Measurements from ENCODE around the gene TSKS.

The TSKS gene

DNA sequence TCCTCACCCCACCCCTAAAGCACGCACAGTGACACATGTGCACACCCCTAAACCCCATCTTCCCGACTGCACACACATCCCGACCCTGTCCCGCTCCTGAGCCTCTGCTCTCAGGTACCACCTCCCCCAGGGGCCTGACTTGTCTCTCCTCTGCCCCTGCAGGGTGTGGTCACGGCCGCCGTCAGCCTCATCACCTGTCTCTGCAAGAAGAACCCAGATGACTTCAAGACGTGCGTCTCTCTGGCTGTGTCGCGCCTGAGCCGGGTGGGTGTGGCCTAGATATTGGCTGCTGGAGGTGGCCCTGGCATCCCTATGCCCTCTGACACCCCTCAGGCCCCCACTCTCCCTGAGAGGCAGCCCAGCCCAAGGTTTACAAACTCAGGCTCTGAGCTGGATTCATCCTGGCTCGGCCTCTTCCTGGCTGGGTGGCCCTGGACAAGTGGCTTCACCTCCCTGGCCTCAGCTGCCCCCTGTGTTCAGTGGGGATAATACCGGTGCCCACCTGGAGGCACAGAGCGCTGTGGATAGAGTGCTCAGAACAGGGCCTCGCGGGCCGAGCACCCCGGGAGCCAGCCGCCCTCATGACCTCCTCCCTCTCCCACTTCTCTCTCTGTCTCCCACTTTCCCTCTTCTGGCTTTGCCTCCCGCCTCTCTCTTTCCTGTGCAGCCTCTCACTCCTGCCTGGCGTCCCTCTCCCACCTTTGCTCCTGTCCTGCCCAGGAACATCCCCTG lies 29.9 kb upstream of the TSKS start:
- DNase-seq, result no peak

DNA sequence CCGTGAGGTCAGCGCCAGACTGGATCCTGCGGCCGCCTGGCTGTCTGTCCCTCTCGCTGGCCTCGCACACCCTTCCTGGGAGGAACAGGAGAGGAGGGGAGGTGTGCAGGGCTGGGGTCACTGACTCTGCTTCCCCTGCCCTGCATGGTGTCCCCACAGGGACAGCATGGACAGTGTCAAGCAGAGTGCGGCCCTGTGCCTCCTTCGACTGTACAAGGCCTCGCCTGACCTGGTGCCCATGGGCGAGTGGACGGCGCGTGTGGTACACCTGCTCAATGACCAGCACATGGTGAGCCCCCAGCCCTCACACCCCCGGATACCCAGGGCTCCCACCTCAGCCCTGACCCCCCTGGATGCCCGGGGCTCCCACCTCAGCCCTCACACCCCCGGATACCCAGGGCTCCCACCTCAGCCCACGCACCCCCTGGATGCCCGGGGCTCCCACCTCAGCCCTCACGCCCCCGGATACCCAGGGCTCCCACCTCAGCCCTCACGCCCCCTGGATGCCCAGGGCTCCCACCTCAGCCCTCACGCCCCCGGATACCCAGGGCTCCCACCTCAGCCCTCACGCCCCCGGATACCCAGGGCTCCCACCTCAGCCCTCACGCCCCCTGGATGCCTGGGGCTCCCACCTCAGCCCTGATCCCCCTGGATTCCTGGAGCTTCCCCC lies 28.8 kb upstream of the TSKS start:
- DNase-seq, result no peak

DNA sequence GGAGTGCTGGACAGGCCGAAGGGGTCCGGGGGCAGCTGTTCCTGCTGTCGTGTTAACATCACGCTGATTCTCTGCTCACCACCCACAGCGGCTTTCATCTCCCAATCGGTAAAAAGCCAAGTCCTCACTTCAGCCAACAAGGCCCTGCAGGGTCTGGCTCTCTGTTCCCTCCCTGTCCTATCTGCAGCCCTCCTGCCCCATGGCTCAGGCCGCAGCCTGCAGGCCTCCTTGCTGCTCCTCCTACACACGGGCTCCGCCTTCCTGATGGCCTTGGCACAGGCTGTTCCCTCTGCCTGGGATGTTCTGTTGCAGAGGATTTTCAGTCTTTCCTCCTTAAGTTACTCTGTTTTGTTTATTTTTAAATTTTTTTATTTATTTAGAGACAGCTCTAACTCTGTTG lies 27.8 kb upstream of the TSKS start:
- no peak for DNase-seq

DNA sequence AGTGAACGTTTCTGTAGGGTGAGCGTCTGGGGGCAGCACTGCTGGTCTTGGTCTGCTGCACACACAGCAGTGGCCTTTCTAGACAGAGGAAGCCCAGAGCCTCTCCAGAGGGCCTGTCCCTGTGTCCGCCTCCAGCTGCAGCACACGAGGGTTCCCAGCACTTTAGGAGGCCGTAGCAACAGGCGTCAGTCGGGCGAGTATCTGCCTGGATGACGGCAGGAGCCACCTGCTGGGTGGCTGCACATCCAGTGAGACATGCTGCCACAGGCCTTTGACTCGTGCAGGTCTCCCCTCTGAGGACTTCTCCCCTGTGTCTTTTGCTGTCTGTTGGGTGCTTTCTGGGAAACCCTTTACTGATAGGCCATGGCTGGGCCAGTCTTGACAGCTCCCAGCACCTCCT lies 25.8 kb upstream of the TSKS start:
- DNase-seq, result no peak

DNA sequence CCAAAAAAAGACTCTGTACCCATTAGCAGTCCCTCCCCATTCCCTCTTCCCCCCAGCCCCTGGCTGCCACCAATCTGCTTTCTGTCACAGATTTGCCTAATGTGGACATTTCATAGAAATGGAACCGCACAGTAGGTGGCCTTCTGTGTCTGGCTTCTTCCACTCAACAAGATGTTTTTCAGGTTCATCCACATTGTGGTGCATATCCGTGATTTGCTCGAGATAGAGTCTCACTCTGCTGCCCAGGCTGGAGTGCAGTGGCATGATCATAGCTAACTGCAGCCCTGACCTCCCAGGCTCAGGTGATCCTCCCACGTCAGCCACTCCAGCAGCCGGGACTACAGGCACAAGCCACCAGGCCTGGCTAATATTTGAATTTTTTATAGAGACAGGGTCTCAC lies 24.6 kb upstream of the TSKS start:
- no peak for DNase-seq

DNA sequence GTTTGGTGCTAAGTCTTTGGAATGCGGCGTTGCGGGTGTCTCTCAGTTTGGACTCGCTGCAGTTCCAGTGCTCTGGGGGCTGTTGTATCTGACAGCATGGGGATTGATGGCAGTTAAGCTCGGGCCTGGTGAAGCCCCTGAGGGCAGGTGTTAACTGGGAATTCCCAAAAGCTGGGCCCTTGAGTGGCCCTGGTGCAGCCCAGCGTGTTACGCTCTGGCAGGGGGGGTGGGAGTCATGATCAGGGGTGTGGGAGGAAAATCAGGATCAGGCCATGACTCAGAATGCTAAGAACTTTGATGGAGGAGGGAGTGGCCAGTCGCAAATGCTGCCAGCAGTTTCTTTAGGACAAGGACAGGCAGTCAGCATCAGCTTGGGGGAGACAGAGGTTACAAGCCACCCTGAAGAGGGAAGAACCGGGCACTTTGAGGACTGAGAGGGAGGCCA lies 23.3 kb upstream of the TSKS start:
- no peak for DNase-seq

DNA sequence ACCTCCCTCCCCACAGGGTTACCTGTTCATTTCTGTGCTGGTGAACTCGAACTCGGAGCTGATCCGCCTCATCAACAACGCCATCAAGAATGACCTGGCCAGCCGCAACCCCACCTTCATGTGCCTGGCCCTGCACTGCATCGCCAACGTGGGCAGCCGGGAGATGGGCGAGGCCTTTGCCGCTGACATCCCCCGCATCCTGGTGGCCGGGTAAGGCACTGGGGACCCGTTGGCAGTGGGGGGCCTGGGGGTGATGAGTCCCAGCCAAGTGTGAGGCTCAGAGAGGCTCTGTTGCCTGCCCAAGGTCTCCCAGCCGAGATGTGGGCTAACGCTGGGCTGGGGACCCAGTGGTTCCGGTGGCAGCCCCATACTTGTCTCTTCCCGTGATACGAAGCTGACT lies 19.4 kb upstream of the TSKS start:
- DNase-seq, result no peak

DNA sequence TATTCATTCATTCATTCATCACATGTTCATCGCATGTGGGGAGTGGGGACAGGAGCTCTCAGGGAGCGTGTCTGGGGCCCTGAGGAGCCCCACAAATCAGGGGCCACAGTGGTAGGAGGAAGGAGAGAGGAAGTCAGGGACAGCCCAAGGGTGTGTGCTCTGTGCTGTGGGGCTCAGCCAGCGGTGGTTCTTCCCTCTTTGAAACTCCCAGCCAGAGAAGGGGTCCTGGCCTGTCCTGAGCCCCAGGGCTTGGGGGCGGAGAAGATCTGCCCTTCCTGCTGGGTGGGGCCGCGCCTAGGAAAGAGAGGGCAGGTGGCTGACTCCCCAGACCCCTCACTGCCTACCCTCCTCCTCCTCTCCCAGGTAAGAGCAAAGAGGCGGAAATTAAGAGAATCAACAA lies 18.3 kb upstream of the TSKS start:
- no peak for DNase-seq

DNA sequence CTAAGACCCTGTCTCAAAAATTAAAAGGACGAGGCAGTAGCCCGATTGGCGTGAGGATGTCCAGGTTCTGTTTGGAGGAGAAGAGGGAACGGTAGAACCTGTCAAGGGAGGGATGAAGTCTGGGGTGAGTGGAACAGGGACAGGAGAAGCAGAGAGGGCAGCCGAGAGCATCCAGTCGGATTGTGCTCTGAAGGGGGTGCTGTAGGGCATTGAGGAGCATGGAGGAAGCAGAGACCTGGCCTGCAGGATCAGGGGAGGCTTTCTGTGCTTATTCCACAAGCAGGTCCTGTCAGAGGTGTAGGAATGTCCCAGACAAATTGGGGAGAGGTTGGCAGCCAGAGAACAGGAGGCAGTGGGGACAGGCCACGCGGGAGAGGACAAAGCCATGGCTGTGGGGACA lies 17.8 kb upstream of the TSKS start:
- no peak for DNase-seq

DNA sequence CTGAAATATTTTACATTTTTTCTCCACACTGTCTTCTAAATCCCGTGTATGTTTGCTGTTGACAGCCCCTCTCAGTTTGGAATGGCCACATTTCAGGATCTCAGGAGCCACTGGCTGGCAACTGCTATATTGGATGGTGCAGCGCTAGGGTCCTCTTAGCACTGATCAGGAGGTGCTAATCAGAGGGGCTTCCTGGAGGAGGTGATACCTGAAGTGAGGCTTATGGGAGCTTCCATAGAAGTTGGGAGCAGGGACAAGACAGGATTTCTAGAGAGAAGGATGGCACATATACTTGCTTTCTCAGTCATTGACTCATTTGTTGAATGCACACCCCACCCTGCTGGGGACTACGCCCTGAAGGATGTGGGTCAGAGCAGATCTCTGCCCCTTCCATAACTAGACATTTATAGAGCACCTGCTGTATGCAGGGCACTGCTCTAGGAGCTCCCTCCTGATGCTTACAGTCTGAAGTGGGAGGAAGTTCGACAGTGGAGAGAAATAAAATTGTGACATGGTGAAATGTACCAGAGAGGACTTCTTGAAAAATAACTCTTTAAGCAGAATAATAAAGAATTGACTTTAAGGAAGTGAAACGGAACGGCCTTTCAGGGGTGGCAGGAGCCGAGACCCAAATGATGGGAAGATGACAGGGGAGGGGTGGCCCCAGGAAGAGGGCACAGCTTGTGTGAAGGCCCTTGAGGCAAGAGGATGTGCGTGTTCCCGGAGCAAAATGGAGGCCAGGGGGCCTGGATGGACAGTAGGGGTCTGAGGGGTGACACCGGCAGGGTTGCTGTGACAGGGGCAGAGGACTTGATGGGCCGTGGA lies 16.8 kb upstream of the TSKS start:
- DNase-seq, result no peak

DNA sequence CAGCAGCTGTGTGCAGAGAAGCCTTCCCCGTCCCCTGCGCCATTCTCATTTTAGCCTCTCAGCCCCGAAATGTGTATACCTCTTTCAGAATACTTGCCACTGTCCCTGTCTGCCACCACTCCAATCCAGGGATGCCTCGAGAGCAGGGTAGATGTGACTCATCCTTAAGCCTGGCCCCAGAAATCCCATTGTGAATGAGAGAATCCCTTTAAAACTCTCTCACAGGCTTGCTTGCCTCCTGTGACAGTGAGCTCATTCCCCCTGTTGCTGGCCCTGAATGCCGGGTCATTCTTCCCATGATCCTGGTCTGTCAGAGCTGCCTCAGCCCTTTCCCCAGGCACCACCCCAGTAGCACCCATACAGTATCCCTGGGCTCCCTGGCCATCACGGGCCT lies 13.3 kb upstream of the TSKS start:
- DNase-seq, result no peak

DNA sequence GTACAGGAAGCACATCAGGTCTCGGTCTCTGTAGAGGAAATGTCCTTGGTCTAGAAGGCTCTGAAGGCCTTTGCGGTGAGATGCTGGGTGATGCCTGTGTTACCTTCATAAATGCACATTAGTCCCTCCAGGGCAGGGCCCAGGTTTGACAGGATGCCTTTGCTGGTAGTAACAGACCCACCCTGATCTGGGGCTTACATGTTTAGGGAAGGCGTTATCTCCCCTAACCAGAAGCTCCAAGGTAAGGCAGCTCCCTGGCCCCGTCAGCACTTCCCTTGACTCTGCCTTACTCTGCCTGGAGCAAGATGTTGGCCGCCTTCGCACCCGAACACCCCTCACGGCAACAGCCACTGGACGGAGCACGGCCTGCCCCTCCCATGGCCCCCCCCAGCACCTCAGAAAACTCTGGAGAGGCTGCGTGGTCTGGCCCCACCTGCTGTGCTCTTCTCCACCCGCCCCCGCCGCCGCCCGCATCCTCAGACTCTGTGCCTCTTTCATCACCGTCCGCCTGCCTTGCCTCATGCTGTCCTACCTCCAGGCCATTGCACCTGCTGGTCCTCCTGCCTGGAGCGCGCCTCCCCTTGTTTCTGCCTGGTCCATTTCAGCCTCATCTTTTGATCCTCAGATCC lies 12.8 kb upstream of the TSKS start:
- no peak for DNase-seq

DNA sequence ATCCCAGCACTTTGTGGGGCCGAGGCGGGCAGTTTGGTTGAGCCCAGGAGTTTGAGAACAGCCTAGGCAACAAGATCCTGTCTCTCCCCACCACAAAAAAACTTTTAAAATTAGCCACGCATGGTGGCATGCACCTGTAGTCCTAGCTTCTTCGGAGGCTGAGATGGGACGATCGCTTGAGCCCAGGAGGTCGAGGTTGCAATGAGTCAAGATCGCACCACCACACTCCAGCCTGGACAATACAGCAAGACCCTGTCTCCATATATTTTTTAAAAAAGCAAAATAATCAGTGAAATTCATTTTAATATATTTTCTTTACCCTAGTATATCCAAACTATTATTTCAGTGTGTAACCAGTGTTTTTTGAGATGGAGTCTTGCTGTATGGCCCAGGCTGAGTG lies 11.9 kb upstream of the TSKS start:
- DNase-seq, result no peak

DNA sequence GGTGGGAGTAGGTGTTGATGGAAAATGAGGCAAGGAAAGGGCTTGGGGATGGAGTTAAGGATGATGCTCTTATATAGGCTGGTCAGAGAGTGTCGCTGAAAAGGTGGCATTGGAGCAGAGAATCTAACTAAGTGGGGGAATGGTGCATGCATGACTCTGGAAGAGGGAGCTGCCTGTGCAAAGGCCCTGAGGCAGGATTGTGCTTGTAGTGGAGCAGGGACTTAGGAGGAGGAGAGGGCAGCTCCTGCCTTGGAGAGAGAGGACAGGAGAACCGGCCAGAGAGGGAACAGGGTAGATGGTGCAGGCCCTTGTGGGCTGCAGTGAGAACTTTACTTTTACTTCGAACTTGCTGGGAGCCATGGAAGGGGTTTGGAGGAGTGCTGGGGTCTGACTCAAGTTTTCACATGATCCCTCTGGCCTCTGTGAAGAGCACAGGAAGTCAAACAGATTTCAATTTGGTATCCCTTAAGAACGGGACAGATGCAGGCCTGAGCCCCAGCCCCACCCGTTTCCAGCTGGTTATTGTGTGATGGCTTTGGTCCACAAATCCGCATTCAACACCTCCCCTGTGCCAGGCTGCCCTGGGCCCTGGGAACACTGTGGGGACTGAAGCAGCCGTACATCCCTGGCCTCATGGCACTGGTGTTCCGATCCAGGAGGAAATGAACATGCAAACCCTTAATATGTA lies 10.7 kb upstream of the TSKS start:
- no peak for DNase-seq

DNA sequence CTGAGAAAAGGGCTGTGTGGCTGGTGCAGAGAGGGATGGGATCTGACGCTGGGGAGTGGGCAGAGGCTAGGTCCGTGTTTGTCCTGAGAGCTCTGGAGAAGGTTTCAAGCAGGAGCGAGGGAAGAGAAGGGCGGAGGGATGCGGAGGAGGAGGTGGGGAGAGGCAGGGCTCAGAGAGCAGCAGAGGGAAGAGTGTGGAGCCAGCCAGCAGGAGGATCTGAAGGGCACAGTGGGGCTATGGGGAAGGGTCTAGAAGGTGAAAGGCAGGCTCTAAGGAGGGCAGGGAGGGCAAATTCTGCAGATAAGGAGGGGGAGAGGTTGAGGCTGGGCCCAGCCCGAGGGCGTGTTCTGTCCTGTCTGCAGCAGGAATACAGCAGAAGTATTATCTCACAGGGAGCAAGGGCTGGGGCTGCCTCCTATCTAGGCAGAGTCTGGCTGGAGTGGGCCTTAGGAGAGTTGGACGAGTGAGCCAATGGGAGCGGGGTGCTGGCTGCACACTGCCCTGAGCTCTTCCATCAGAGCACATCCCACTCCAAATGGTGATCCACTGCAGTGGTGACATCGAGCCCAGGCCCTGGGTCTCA lies 9.8 kb upstream of the TSKS start:
- DNase-seq, result no peak

DNA sequence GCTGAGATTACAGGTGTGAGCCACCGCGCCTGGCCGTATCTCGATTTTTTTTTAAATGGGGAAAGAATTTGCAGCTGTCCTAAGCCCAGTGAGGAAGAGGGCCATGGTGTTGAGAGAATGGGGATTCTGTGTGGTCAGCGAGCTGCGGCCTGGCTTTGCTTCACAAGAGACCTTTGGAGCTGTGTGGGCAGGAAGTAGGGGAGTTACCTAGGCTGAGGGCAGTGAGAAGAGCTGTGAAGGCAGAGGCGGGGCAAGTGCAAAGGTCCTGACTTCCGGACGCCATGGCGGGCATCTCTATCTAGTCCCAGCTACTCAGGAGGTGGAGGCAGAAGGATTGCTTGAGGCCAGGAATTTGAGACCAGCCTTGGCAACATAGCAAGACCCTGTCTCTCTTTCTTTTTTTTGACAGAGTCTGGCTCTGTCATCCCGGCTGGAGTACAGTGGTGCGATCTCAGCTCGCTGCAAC lies 8.6 kb upstream of the TSKS start:
- no peak for DNase-seq

DNA sequence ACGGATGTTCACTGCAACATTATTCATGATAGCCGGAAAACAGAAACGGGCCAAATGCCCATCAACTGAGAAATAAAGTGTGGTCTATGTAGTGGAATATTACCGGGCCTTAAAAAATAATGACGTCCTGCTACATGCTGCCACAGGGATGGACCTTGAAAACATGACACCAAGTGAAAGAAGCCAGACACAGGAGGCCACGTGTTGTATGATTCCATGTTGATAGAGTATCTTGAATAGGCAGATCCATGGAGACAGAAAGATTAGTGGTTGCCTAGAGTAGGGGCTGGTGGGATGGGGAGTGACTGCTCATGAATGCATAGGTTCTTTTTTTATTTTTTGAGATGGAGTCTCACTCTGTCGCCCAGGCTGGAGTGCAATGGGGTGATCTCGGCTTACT lies 7.4 kb upstream of the TSKS start:
- no peak for DNase-seq

DNA sequence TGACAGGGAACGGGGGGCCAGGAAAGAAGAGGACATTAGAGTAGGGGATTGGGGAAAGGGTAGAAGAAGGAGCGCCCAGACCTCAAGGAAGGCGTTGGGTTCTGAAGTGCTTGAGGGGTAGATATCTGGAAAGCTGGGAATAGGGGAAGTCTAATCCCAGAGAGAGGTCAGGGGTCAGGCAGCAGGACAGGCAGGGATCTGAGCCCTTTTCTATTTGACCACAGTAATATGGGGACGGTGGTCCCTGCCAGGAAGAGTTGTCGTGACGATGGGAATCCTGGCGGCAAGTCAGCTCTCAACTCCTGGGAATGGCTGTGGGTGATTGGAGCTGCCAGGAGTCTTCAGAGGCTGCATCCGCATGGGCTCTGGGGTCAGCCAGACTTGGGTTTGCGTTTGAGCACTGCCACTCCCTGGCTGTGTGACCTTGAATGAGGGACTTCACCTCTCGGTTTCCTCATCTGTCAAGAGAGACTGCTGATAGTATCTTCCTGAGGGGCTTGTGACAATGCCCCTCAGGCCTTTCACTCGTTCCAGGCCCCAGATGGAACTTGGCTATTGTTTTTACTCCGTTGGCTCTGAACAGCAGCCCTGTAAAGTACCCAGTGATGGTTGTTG lies 5.0 kb upstream of the TSKS start:
- DNase-seq, result no peak

DNA sequence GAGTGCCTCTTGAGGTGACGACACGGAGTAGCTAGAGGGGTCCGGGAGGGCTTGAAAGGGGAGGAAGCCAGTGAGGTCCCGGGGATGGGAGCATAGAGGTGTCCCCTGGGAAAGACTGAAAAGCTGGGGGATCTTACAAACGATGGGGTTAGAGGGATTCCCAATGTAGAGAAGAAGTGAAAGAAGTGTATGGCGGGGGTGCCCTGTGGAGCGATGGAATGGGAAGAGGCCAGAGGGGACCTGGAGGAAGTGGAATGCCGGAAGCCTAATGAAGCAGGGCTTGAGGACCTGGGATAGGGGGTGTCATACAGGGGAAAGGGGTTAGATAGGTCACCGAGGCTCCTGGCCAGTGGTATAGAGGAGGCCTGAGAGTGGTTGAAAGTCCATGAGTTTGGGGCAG lies 4.3 kb upstream of the TSKS start:
- DNase-seq, result no peak

DNA sequence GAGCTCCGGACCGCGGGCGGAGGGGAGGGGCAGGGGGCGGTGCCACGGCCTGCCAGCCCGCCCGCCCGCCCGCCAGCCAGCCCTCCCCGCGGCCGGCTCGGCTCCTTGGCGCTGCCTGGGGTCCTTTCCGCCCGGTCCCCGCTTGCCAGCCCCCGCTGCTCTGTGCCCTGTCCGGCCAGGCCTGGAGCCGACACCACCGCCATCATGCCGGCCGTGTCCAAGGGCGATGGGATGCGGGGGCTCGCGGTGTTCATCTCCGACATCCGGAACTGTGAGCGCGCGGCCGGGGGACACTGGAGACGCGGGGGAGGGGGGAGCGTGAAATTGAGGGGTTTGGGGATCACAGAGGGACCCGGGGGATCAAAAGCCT lies 3.8 kb upstream of the TSKS start, which contains the start of gene AP2A1:
Gene AP2A1 (plus strand): TSS at position 72 of the 370 bp plus-strand sequence. CDS start 133 bp downstream, at position 205.
- no peak for DNase-seq

DNA sequence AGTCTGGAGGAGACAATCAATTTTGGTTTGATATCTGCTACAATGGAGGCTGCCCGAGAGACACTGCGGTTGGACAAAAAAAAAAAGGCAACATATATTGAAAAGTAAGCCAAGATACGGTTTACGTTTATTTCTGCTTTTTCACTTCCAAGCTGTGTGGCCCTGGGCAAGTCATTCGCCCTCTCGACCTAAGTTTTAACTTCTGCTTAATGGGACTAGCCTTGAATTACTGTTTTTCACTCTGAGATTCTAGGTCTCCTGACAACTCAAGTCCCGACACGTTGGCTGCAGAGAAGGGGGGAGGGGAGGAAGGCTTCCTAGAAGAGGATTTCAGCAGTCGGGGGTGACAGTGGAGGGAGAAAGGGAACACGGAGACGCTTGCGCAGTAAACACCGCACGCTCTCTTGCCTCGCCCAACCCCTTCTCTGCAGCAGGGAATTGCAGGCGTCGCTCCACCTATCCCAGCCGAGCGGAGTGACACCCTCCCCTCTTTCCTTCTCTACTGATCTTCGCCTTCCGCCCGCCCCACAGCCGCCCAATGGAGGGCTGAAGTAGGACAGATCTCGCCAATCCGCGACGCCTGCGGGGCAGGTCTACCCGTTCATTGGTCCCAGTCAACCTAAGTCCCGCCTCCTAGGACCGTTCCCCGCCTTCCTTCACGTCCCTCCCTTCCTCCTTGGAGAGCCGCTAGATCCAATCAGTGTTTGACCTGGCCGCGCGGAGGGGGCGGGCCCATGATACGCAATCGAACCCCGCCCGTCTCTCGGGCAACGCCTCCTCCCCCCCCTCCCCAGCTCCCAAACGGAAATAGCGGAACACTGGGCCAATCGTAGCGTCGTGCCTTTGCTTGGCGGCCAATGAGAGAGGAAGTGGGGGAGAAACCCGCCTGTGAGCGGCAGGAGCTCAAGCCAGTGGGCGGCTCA lies 3.2 kb upstream of the TSKS start:
- DNase-seq, result peak; percentile 97

All from T-helper 9 cell (primary cell).